Stimulated activated CD4-positive, alpha-beta T cell treated with anti-CD3 and anti-CD28 coated beads, Interleukin-4, amount 100 ng/mL, for 4 hours (primary cell): ENCODE measurements around the gene FGFR2.

Experiments
- DNase-seq, 2 experiments: peaks; one replicate each; pipeline ENCODE4 v3.0.0-alpha.2; 2020

The FGFR2 gene

GRCh38 chr10:121551210-121551885, 46.9 kb downstream of the FGFR2 start:
- DNase-seq = no peak

DNA sequence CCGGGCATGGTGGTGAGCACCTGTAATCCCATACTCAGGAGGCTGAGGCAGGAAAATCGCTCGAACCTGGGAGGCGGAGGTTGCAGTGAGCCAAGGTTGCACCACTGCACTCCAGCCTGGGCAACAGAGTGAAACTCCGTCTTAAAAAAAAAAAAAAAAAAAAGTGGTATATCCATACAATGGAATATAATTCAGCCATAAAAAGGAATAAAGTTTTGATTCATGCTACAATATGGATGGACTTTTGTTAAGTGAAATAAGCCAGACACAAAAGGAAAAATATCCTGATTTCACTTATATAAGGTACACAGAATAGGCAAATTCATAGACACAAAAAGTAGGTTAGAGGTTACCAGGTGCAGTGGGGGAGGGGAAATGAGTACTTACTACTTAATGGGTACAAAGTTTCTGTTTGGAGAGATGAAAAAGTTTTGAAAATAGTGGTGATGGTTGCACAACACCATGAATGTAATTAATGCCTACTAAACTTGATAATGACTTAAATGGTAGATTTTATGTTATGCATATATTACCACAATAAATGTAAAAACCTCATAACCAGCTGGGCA, 53.9 kb downstream of the FGFR2 start:
- no peak for DNase-seq

GRCh38 chr10:121543545-121543944, 54.7 kb downstream of the FGFR2 start:
- DNase-seq = no peak

DNA sequence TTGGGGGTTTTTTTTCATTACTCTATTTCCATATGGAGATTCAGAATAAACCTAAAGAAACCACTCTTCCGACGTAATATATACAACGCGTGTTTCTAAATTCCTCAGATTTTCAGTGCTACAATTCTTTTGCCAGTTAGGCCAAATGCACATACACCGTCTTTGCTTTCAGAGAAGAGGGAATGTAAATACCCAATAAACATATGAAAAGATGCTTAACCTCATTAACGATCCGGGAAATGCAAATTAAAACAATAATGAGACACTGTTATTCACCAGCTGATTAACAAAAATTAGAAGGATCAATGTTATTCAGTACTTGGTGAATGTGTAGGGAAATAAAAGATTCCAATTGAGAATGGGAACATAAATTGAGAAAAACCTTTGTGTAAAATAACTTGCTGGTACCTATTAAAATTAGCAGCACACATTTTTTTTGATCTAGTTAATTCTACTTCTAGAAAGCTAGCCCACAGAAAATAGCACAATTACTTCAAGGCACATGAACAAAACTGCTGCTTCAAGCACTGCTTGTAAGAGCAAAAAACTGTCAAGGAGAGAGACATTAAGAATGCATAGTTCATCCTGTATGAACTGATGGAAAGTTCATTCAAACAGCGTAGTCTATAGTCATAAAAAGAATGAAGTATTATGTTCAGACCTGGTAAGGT, 56.7 kb downstream of the FGFR2 start:
- no peak for DNase-seq

- DNase-seq = no peak
Measured at GRCh38 chr10:121540732-121541395, 57.4 kb downstream of the FGFR2 start.

- no peak for DNase-seq
Measured at GRCh38 chr10:121539786-121540185, 58.5 kb downstream of the FGFR2 start.

DNA sequence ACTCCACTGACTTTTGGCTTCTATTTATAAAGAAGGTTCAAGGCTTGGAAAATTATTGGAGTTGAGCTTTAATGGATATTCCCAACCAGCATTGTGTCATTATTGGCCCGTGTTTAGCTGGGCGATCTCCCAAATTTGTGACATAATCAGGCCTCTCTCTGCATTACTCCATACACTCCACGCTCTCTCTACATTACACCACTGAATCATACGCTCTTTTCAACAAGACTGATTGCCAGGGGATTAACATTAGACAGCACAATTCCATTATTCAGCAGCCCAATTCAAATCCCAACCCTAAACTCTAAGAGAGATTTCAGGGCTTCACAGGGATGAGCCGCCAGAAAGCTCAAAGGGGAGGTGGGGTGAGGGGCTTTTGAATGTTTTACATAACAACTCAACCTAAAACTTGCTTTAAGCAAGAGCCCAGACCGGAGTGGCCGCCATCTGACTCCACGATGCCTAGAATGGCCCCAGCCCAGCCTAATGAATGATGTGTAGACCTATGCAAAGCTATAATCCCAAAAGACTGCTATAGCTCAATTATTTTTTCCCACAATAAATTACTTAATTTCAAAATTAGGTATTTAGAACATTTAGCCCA, 61.8 kb downstream of the FGFR2 start:
- no peak for DNase-seq

DNA sequence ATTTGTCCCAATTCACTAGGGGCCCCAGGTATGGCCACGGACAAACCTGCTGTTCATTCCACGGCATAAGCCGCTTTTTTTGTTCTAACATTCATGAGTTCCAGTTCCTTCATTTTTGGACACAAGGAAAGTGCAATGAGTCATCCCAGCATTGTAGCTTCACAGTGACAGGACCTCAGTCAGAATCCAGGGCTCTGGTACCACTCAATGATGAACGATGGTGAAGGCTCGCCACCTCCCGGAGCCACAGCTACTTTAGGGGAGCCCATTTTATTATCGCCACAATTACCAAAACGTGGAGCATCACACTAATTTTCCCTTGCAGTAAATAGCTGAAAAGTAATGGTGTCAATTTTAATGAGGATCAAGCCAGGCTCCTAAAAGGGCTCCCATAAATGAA, 62.9 kb downstream of the FGFR2 start:
- DNase-seq = no peak

GRCh38 chr10:121532292-121532864, 65.9 kb downstream of the FGFR2 start:
- no peak for DNase-seq

GRCh38 chr10:121531830-121532178, 66.4 kb downstream of the FGFR2 start:
- DNase-seq = no peak

DNA sequence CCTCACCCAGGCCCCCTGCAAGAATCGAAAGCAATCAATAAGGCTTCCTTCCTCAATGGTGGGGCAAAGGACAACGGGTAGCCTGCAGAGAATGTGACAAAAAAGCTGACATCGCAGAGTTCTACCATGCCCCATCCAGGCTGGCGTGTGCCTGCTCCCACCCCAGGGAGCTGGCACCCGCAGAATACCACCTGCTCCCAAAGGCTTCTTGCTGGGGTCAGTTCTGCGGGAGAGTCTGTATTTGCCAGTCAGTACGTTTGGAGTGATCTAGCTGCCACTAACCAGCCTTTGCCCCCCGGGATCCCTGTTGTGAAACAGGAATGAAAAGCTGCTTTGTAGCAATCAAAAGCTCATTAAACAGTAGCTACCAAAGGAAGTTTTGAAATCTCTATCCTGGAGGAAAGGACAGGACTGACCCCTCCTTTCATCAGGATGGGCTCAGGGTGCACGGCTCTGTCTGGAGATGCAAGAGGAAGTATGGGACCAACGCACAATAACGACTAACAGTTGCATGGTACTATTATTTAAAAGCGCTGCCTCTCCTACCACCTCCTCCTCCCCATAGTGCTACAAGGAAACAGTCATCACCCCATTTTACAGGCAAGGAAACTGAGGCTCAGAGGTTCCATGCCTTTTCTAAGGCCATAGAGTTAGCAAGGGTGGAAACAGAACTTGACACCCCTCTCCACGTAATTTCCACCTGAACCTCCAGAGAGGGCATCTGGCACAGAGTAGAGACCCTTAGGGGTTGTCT, 67.0 kb downstream of the FGFR2 start:
- DNase-seq = no peak

GRCh38 chr10:121530481-121531075, 67.7 kb downstream of the FGFR2 start:
- no peak for DNase-seq

- no peak for DNase-seq
Measured at GRCh38 chr10:121527690-121528089, 70.6 kb downstream of the FGFR2 start.

DNA sequence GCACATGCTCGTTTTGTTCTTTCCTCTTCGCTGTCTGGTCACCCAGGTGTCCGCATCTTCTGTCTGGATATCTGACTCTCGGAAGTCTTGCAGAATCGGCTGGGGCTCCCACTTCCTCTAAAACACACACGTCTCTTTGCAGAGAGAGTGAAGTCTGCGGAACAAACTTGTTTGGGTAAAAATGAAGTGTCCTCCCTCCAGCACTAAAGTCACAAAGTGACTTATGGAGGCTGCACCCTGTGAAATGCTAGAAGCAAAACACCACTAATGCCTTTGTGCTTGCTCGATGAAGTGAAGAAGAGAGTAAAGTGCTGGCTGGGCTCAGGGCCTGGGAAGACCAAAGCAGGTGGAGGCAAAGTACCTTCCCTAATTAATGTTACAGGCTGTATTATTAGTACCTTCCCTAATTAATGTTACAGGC, 71.4 kb downstream of the FGFR2 start:
- no peak for DNase-seq

DNA sequence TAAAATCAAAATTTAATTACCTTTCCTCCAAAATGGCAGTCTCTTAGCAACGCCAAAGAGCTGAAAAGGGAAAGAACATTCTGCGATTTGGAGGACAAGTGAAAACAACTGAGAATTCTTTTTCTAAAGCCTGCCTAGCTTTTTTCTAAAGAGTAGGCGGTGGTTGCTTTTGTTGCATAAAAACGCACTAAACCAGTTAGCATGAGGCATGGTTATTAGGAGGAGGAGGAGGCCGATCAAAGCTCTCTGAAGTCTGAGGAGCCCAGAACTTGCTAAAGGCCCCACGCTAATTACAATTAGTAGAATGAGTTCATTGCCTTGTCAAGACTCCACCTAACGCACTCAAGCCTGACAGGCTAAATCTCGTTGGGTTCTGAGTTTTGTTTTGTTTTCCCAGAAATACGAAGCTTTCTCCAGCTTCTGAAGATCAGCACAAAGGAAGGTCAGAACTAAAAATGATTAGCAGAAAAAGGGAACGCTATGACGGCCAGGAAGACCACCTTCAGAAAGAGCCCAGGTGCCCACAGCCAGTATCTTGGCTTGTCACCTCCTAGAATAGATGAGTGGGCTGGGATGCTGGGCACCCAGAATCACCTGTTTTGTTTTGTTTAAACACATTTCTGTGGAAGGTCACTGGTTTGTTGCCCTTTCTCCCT, 72.0 kb downstream of the FGFR2 start:
- no peak for DNase-seq

DNA sequence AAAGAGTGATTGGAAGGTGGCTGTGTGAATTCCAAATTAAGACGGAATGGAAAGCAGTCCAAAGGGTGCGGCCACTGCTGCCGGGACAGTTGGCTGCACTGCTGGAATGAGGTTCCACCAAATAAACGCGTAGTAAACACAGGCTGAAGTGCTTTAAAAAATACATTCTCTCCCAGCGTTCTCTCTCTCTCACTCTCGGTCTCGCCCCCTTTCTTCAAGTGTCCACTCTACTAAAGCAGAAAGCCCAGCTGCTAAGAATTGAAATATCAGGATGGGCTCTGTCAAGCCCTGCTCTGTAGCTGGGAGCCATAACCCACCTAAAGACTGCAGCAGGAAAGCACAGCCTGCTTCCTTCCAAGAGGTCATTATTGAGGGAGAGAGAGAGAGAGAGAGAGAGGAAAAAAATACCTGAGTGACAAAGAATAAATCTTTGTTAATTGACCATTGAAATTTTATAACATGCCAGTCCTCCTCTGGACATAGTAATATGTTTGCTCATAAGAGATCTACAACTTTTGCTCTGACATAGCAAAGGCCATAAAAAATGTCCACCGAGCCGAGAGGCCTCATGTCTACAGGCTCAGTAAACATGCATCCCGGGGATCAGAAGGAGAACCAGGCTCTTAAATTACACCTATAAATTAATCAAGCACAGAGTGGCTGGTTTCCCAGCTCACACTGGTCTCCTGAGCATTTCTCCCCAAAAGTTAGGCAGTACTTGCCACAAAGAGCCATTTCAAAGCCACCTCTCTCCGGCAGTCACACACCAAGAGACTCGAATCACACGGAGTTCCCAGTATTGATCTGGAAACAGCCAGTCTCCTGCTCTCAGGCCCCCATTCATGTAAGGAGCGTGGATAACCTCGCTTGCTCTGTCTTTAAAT, 72.8 kb downstream of the FGFR2 start:
- no peak for DNase-seq

- DNase-seq = no peak
Measured at GRCh38 chr10:121524157-121524817, 74.0 kb downstream of the FGFR2 start.

GRCh38 chr10:121522831-121523230, 75.4 kb downstream of the FGFR2 start:
- DNase-seq = no peak

GRCh38 chr10:121521794-121522556, 76.3 kb downstream of the FGFR2 start:
- DNase-seq = no peak
